GM19193 (cell line): ENCODE results near the gene PPP1R2C.

Source experiments
- POLR2A ChIP-seq: IDR thresholded peaks from 4 replicates; pipeline ENCODE4 v1.6.1; 2011; ENCODE audit not compliant: insufficient read depth, insufficient read length; ENCODE audit errors: extremely low read depth

The PPP1R2C gene

DNA sequence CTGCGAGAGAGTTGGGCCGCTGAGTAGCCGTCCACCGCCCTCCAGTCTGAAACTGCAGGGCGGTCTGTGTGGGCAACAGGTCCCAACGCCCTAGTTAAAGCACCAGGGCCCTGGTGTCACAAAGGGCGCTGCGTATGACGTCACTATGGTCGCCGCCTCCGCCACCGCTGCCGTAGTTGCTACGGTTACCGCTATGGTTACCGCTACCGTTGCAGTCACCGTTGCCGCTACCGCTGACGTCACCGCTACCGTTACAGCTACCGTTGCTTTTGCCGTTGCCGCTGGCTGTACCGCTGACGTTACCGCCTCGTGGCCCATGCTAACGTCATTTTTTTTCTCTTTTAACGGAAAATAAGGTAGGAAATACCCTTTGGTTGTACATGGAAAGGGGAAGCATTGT is at the start of gene PPP1R2C:
TSS of gene PPP1R2C (minus strand) at position 68 of the 400 bp plus-strand sequence. CDS start 84 bp downstream, outside the sequence.
- TF ChIP-seq POLR2A = no peak

DNA sequence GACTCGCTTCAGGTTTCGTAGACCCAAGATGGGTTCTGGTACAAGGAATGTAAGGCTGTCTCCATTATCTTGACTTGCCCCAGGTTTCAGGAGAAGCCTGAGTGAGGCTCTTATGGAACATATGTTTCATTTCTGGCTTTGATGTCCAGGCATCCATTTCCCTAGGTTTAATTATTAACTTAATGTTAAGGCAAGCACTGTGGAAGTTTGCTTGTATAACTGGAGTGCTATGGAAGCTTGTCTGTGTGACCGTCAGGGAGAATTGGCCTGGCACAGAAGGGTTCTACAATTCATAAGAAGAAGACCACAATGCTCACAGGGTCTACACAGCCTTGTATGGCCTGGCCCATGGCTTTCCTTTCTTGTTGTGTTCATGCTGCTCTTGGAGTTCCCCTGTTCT is 47.2 kb upstream of the PPP1R2C start:
- TF ChIP-seq POLR2A = no peak

DNA sequence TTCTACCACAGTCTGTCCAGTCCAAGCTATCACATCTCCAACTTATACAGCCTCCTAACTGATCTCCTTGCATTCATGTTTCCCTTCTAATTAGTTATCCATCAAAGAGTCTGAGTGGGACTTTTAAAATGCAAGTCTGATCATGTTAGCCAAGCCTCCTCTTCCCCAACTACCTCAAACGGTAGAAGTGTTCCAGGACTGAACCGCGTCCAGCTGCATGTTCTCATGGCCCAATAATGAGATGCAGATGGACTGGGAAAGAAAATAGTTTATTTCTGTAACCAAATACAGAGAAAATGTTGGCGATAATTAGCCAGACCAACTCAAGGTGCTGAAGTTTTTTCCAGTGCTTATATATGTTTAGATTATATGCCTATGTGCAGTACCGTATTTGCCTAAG is 46.6 kb upstream of the PPP1R2C start:
- no peak for TF ChIP-seq POLR2A

GRCh38 chrX:42823443-42823842 is 45.5 kb upstream of the PPP1R2C start:
- TF ChIP-seq POLR2A = no peak

- no peak for TF ChIP-seq POLR2A
Observed at GRCh38 chrX:42821803-42822443, 44.0 kb upstream of the PPP1R2C start.

GRCh38 chrX:42818151-42818921 is 40.4 kb upstream of the PPP1R2C start:
- no peak for TF ChIP-seq POLR2A

DNA sequence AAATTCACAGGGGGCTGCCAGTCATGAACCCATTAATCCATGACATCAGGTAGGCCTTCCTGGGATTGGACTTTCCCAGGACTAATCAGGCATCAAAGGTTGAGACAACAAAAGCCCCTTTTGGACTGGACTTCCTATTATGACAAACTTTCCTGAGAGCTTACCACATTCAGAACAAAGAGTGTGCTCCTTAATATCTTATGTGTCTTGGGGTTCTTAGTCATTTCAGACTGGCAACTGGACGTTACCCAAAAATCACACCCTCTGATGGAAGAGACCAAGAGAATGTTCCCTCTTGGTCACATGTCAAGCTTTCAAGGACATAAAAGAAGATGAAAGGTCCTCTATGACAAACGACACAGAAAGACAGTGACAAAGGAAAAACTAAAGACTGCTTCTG is 31.6 kb upstream of the PPP1R2C start:
- TF ChIP-seq POLR2A = no peak

- no peak for TF ChIP-seq POLR2A
Observed at GRCh38 chrX:42807393-42807792, 29.4 kb upstream of the PPP1R2C start.

DNA sequence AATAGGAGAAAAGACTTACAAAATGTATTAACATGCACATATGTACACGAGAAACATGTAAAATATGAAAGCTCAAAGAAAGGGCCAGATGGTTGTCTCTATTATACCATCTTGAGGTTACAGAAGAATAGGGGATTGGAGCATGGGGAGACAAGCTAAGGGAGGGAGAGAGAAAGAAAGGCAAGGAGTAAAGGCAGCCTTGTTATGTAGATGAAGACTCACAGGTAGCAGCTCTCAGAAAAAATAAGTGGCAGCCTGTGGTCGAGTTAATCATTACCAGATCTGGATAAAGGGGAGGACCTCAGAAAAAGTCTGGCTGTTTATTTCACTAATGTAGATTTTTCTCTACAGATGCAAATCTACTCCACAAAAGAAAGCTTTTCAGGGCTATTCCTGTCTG is 26.6 kb upstream of the PPP1R2C start:
- no peak for TF ChIP-seq POLR2A

DNA sequence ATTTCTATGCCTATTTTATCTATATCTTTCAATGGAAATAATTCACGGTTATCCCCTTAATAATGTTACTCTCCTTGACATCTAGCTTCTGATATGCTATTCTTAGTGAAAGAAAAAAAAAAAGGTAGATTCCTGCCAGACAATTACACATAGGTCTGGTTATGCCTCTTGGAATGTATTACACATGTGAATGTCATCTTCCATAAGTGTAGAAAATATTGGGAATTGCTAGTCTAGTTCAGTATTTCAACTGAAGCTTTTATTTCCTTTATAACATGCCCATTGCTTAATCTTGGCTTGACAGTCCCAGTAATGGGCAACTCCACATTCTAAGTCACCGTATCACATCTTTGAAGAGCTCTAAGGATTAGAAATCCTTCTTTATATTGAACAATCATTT is 25.4 kb upstream of the PPP1R2C start:
- no peak for TF ChIP-seq POLR2A

DNA sequence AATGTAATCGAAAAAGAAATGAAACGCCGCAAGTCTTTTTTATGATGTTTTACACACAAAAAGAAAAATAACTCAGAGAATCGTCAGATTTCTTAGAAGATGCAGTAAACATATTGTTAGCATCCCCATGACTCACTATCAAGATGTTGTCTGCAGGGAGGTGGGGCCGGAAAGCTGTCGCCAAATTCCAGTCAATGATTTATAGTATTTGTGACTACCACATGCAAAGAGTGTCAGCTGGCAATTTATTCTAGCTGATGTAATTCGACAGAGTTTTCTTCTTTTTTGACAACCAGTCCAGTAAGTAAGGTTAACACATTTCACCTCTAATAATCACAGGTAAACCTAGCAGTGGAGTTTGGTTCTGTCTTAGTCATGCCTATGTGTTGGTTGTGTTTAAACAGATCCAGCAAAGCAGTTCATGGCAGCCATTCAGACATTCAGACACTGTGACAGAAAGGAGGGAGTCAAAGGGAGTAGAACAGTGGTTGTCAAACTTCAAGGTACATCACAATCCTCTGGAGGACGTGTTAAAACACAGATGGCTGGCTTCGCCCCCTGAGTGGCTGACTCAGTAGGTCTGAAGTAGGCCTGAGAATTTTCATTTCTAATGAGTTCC is 19.8 kb upstream of the PPP1R2C start:
- no peak for TF ChIP-seq POLR2A

GRCh38 chrX:42783451-42783850 is 5.5 kb upstream of the PPP1R2C start:
- TF ChIP-seq POLR2A = no peak

GRCh38 chrX:42776195-42776594 is 1.8 kb downstream of the PPP1R2C start:
- no peak for TF ChIP-seq POLR2A

GRCh38 chrX:42772874-42773273 is 5.1 kb downstream of the PPP1R2C start:
- no peak for TF ChIP-seq POLR2A

- TF ChIP-seq POLR2A = no peak
Observed at GRCh38 chrX:42771506-42772335, 6.2 kb downstream of the PPP1R2C start.

GRCh38 chrX:42770566-42770965 is 7.4 kb downstream of the PPP1R2C start:
- TF ChIP-seq POLR2A = no peak

GRCh38 chrX:42759881-42760280 is 18.1 kb downstream of the PPP1R2C start:
- no peak for TF ChIP-seq POLR2A
